SU-DHL-6 (cell line): ENCODE results near the gene IRAK4.

ENCODE experiments used
- EZH2phosphoT487 ChIP-seq: fragments of 200-600 bp; sonication (generic), shearing (Covaris generic); conservative IDR thresholded peaks from 2 replicates; pipeline ENCODE4 v1.6.1; 2018; ENCODE audit warnings: mild to moderate bottlenecking, antibody characterized with exemption, low read length, moderate library complexity, mixed read lengths
- TF ChIP-seq, protein P1 (sequence below): fragments of 200-600 bp; sonication (generic); IDR thresholded peaks from one replicate; pipeline ENCODE4 v1.5.1; 2017; ENCODE audit warnings: antibody characterized with exemption, mild to moderate bottlenecking, low read length, moderate library complexity; ENCODE audit not compliant: insufficient read depth, poor library complexity, severe bottlenecking

DNA sequence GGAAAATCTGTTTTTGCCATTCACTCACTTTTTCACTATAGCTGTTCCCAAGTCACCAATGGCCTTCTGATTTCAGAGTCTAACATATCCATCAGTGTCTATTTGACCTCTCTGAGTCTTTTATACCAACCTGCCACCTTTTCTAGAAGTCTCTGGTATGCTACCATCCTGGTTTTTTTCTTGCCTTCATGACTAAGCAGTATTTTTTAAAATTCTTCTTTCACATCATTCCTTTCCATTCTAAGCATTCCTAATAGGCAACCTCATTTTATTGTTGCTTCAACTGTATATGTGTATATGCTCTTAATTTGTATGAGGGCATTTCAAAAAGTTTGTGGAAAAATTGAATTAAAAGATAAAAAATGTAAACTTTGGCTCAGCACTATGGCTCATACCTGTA lies 5.0 kb downstream of the IRAK4 start:
- TF ChIP-seq, protein P1, sequence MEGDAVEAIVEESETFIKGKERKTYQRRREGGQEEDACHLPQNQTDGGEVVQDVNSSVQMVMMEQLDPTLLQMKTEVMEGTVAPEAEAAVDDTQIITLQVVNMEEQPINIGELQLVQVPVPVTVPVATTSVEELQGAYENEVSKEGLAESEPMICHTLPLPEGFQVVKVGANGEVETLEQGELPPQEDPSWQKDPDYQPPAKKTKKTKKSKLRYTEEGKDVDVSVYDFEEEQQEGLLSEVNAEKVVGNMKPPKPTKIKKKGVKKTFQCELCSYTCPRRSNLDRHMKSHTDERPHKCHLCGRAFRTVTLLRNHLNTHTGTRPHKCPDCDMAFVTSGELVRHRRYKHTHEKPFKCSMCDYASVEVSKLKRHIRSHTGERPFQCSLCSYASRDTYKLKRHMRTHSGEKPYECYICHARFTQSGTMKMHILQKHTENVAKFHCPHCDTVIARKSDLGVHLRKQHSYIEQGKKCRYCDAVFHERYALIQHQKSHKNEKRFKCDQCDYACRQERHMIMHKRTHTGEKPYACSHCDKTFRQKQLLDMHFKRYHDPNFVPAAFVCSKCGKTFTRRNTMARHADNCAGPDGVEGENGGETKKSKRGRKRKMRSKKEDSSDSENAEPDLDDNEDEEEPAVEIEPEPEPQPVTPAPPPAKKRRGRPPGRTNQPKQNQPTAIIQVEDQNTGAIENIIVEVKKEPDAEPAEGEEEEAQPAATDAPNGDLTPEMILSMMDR, result no peak
- TF ChIP-seq EZH2phosphoT487, result no peak
